ENCODE measurements around the gene AUTS2.

The AUTS2 gene

DNA sequence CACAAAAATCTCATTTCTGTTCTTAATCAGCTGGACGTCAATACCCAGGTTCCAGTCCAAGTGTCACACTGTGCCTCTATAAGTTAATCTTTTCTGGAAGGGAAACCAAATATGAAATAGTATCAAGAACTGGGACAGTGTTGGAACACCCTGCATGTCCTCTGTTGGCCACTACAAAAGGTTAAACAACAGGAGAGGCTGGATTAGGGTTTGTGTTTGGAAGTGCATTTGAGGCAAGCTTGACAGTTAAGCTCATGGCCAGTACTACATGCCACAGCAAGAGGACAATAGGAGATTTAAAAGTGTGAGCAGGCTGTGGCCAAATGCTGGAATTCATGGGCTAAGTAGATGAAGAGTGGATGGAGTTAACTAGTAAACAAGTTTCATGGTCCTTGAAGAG lies 751.5 kb downstream of the AUTS2 start:
- Histone ChIP-seq H3K4me2 (ENCODE audit: low read length) (no peak overlapping the region), H3K36me3 (ENCODE audit: insufficient read depth, low read length) (no peaks in the 10 kb centered on the region), H3F3A (ENCODE audit: insufficient read depth, low read length) (no peaks in the 10 kb centered on the region), H3K4me1 (ENCODE audit: insufficient read depth, low read length, severe bottlenecking) (peaks cover 9% of the 10 kb centered on the region), H3K27ac (ENCODE audit: low read depth, low read length, poor library complexity, severe bottlenecking) (no peak overlapping the region), H2AFZ (ENCODE audit: low read length) (no peak overlapping the region), H3K9me2 (ENCODE audit: low read depth, low read length) (no peaks in the 10 kb centered on the region), H4K20me1 (ENCODE audit: insufficient read depth, low read length) (no peaks in the 10 kb centered on the region), H3K79me2 (ENCODE audit: insufficient read depth, low read length) (no peaks in the 10 kb centered on the region), H3K27me3 (ENCODE audit: insufficient read depth, low read length) (no peaks in the 10 kb centered on the region), H3K4me3 (ENCODE audit: low read depth, low read length, poor library complexity, severe bottlenecking) (no peak overlapping the region), H3K9me3 (ENCODE audit: low read length) (no peaks in the 10 kb centered on the region), H3K9ac (ENCODE audit: low read length) (no peak overlapping the region)
- TF ChIP-seq EZH2 (IDR thresholded peaks at IDR 0.05; ENCODE audit: borderline replicate concordance, low read length): no peak
- TF ChIP-seq, protein P1, sequence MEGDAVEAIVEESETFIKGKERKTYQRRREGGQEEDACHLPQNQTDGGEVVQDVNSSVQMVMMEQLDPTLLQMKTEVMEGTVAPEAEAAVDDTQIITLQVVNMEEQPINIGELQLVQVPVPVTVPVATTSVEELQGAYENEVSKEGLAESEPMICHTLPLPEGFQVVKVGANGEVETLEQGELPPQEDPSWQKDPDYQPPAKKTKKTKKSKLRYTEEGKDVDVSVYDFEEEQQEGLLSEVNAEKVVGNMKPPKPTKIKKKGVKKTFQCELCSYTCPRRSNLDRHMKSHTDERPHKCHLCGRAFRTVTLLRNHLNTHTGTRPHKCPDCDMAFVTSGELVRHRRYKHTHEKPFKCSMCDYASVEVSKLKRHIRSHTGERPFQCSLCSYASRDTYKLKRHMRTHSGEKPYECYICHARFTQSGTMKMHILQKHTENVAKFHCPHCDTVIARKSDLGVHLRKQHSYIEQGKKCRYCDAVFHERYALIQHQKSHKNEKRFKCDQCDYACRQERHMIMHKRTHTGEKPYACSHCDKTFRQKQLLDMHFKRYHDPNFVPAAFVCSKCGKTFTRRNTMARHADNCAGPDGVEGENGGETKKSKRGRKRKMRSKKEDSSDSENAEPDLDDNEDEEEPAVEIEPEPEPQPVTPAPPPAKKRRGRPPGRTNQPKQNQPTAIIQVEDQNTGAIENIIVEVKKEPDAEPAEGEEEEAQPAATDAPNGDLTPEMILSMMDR (IDR thresholded peaks at IDR 0.05; ENCODE audit: low read length): no peak

GRCh38 chr7:70352088-70352487 lies 753.8 kb downstream of the AUTS2 start:
- Histone ChIP-seq H3K9me3 (ENCODE audit: low read length) (no peaks in the 10 kb centered on the region), H3K27me3 (ENCODE audit: insufficient read depth, low read length) (no peaks in the 10 kb centered on the region), H4K20me1 (ENCODE audit: insufficient read depth, low read length) (no peaks in the 10 kb centered on the region), H3F3A (ENCODE audit: insufficient read depth, low read length) (no peaks in the 10 kb centered on the region), H3K9me2 (ENCODE audit: low read depth, low read length) (no peaks in the 10 kb centered on the region), H3K4me2 (ENCODE audit: low read length) (no peak overlapping the region), H2AFZ (ENCODE audit: low read length) (no peak overlapping the region), H3K27ac (ENCODE audit: low read depth, low read length, poor library complexity, severe bottlenecking) (no peak overlapping the region), H3K36me3 (ENCODE audit: insufficient read depth, low read length) (no peaks in the 10 kb centered on the region), H3K9ac (ENCODE audit: low read length) (no peak overlapping the region), H3K79me2 (ENCODE audit: insufficient read depth, low read length) (no peaks in the 10 kb centered on the region), H3K4me3 (ENCODE audit: low read depth, low read length, poor library complexity, severe bottlenecking) (no peak overlapping the region), H3K4me1 (ENCODE audit: insufficient read depth, low read length, severe bottlenecking) (peaks cover 7% of the 10 kb centered on the region)
- TF ChIP-seq, protein P1 (IDR thresholded peaks at IDR 0.05; ENCODE audit: low read length): no peak

- no peaks in the 10 kb centered on the region for H3K36me3 ChIP-seq (ENCODE audit: insufficient read depth, low read length)
- no peak for TF ChIP-seq EZH2 (IDR thresholded peaks at IDR 0.05; ENCODE audit: borderline replicate concordance, low read length)
- TF ChIP-seq, protein P1 (IDR thresholded peaks at IDR 0.05; ENCODE audit: low read length): no peak
- H3K27me3 ChIP-seq (ENCODE audit: insufficient read depth, low read length): no peaks in the 10 kb centered on the region
- H3K4me2 ChIP-seq (ENCODE audit: low read length): no peak overlapping the region
- no peak overlapping the region for H3K4me3 ChIP-seq (ENCODE audit: low read depth, low read length, poor library complexity, severe bottlenecking)
- H2AFZ ChIP-seq (ENCODE audit: low read length): no peak overlapping the region
- H3K27ac ChIP-seq (ENCODE audit: low read depth, low read length, poor library complexity, severe bottlenecking): no peak overlapping the region
- no peak overlapping the region for H3K9ac ChIP-seq (ENCODE audit: low read length)
- H4K20me1 ChIP-seq (ENCODE audit: insufficient read depth, low read length): no peaks in the 10 kb centered on the region
- H3K79me2 ChIP-seq (ENCODE audit: insufficient read depth, low read length): no peaks in the 10 kb centered on the region
- no peaks in the 10 kb centered on the region for H3K4me1 ChIP-seq (ENCODE audit: insufficient read depth, low read length, severe bottlenecking)
- H3K9me2 ChIP-seq (ENCODE audit: low read depth, low read length): no peaks in the 10 kb centered on the region
- no peaks in the 10 kb centered on the region for H3F3A ChIP-seq (ENCODE audit: insufficient read depth, low read length)
- H3K9me3 ChIP-seq (ENCODE audit: low read length): no peaks in the 10 kb centered on the region
Measured at GRCh38 chr7:70352906-70353305, 754.6 kb downstream of the AUTS2 start.

Data from OCI-LY1 (cell line).